AG04450 (cell line): ENCODE measurements around the gene SUN2. TPM values are rescaled to one million over a fixed set of nuclear protein-coding genes. Genes with fewer than 3 reads are reported as not detected.

ENCODE experiments used
- CTCF ChIA-PET: fragments of 300-600, 350-600 bp; formaldehyde crosslinking; extraction: SDS; loops from one replicate; lab custom pipeline; 2022; ENCODE audit warnings: antibody characterized with exemption, inconsistent platforms; lab: Charles Lee
- POLR2A ChIA-PET: fragments of 350-600 bp; formaldehyde crosslinking; extraction: SDS; loops from one replicate; lab custom pipeline; 2021; ENCODE audit warnings: antibody characterized with exemption, inconsistent platforms; lab: Yijun Ruan, JAX
- DNase-seq: peaks from one replicate; pipeline ENCODE4 v3.0.0-alpha.2; 2011; ENCODE audit warnings: low read depth, low spot score
- H3K27ac ChIP-seq: one replicate; pipeline ENCODE4 v1.5.1; 2012; ENCODE audit warnings: low read depth, low read length, control low read depth
- H3K27me3 ChIP-seq: one replicate; pipeline ENCODE4 v1.6.0; 2012; ENCODE audit warnings: low read length; ENCODE audit not compliant: control insufficient read depth, insufficient read depth
- H3K4me3 ChIP-seq: 2 replicates; pipeline ENCODE4 v1.5.1; 2011; ENCODE audit warnings: mild to moderate bottlenecking, low read depth, low read length, control low read depth
- H3K9me3 ChIP-seq: 2 replicates; pipeline ENCODE4 v1.5.1; 2012; ENCODE audit warnings: low read length; ENCODE audit not compliant: control insufficient read depth, insufficient read depth
- polyA plus RNA-seq: library from polyadenylated mRNA; depleted of rRNA; stranded (reverse); fragments of >200 nt; gene quantifications from 2 replicates; pipeline ENCODE4 v1.2.3, GENCODE V29; 2011
- TF ChIP-seq, protein P1 (sequence below): IDR thresholded peaks from 2 replicates; pipeline ENCODE4 v1.5.1; 2011; ENCODE audit warnings: low read depth, low read length, control low read depth, inconsistent platforms

Gene SUN2
- polyA plus RNA-seq, 1 experiment = 24.5 TPM

- Histone ChIP-seq H3K9me3 (no peaks in the 10 kb centered on the region), H3K4me3 (peak overlapping the region; percentile 85), H3K27ac (peak overlapping the region; percentile 31), H3K27me3 (no peaks in the 10 kb centered on the region)
- ChIA-PET POLR2A (interaction anchor here (0.5 to 1.1 kb wide), 3 partner anchors 13 to 219 kb away, joined by 3 to 7 read pairs (median 3); partner anchors contain the start of gene TOMM22), CTCF (interaction anchor here (0.6 to 3.9 kb wide), 4 partner anchors 18 to 70 kb away, joined by 3 to 22 read pairs (median 4); partner anchors contain the start of gene TOMM22)
- TF ChIP-seq, protein P1, sequence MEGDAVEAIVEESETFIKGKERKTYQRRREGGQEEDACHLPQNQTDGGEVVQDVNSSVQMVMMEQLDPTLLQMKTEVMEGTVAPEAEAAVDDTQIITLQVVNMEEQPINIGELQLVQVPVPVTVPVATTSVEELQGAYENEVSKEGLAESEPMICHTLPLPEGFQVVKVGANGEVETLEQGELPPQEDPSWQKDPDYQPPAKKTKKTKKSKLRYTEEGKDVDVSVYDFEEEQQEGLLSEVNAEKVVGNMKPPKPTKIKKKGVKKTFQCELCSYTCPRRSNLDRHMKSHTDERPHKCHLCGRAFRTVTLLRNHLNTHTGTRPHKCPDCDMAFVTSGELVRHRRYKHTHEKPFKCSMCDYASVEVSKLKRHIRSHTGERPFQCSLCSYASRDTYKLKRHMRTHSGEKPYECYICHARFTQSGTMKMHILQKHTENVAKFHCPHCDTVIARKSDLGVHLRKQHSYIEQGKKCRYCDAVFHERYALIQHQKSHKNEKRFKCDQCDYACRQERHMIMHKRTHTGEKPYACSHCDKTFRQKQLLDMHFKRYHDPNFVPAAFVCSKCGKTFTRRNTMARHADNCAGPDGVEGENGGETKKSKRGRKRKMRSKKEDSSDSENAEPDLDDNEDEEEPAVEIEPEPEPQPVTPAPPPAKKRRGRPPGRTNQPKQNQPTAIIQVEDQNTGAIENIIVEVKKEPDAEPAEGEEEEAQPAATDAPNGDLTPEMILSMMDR = no peak
- no peak for DNase-seq
Measured at GRCh38 chr22:38699143-38699542, 56.7 kb downstream of the SUN2 start.

- DNase-seq = no peak
- CTCF ChIA-PET = interaction anchor here (0.6 to 3.9 kb wide), 4 partner anchors 17 to 646 kb away, joined by 3 to 22 read pairs (median 4); partner anchors contain the start of gene TOMM22
- POLR2A ChIA-PET = no interaction called here
- Histone ChIP-seq H3K27me3 (no peaks in the 10 kb centered on the region), H3K9me3 (no peaks in the 10 kb centered on the region), H3K27ac (no peak overlapping the region), H3K4me3 (peak overlapping the region; percentile 85)
- TF ChIP-seq, protein P1 = no peak
Measured at GRCh38 chr22:38698407-38699094, 57.2 kb downstream of the SUN2 start.

- ChIA-PET CTCF (interaction anchor here (1.5 to 3.9 kb wide), 2 partner anchors 16 to 645 kb away, joined by 4 to 22 read pairs; partner anchors contain the start of gene TOMM22), POLR2A (interaction anchor here (1.0 to 1.8 kb wide), 3 partner anchors 9 to 16 kb away, joined by 3 to 11 read pairs (median 3); partner anchors contain the start of genes GTPBP1 and TOMM22)
- TF ChIP-seq, protein P1 = no peak
- Histone ChIP-seq H3K9me3 (no peaks in the 10 kb centered on the region), H3K27me3 (no peaks in the 10 kb centered on the region), H3K27ac (peak overlapping the region; percentile 2), H3K4me3 (no peak overlapping the region)
- no peak for DNase-seq
Measured at GRCh38 chr22:38697425-38698089, 58.2 kb downstream of the SUN2 start.

GRCh38 chr22:38696606-38697424, 59.0 kb downstream of the SUN2 start:
- Histone ChIP-seq H3K4me3 (peak overlapping the region; percentile 7; the same call in 1 of the 2 replicates), H3K27ac (peak overlapping the region; percentile 68), H3K9me3 (no peaks in the 10 kb centered on the region), H3K27me3 (no peaks in the 10 kb centered on the region)
- no peak for DNase-seq
- ChIA-PET POLR2A (interaction anchor here (1.0 to 1.8 kb wide), 3 partner anchors 9 to 15 kb away, joined by 3 to 11 read pairs (median 3); partner anchors contain the start of genes GTPBP1 and TOMM22), CTCF (interaction anchor here (3.9 kb wide), 1 partner anchor 15 kb away, joined by 22 read pairs; the partner anchor contains the start of gene TOMM22)
- TF ChIP-seq, protein P1 = no peak
